GM18526 (cell line): ENCODE data around the gene UBR4.

ENCODE experiments used
- POLR2A ChIP-seq: IDR thresholded peaks from 3 replicates; pipeline ENCODE4 v1.6.1; 2011; ENCODE audit not compliant: insufficient read length; ENCODE audit errors: extremely low read depth

Gene UBR4

DNA sequence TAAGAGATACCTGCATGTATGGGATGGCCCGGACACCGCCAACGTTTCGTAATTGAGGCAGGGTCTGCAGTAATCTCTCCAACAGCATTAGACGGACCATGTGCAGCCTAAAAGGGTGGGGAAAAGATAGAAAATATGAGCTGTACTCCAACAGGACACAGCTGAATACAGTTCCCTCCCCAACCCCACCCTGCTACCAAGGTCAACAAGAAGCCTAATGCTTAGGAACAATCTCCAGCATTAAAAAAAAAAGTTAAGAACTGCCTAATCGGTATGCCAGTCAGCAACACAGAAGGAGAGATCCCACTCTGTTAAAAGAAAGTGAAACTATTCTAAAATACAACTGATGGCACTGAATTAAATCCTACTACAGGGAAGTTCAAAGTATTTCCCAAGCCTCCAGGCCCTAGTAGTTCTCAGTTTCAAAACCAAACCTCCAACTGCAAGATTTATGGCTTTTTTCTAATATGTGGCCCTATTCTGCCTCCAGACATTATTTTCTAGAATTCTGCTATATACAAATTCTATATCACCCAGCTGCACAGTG lies 81.0 kb downstream of the UBR4 start:
- no peak for TF ChIP-seq POLR2A

DNA sequence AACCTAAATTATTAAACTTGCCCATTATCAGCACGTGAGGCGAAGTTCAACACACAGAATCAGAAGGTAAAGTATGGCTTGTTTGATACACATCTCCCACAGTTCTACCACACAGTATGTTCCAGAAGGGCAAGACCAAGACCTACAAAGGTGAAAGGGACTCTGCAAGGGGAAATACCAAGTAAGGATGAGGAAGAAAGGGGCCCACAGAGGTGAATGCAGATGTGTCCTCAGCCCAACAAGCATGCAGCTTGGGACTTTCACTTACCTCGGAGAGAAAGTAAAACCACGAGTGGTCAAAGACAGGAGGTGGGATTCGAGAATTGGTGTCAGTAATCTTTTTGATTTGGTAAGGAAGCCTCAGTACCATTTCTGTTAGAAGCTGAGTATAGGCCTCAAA lies 85.8 kb downstream of the UBR4 start:
- TF ChIP-seq POLR2A = no peak

DNA sequence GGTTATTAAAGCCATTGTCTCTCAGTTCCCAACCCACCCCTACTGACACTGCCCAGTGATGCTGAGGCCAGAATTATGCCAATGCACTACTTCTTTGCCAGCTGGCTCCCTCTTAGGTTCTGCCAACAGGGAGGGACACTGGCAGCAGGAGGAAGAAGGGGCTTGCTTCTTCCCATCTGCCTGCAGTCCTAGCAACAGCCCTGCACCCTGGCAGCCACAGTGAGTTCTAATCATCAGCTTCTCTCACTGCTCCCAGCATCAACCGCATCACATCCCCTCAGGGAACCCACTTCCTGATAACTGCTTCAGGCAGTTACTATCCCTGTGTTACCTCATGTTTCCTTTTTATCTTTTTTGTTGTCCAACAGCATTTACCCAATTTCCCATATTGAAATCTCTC lies 86.2 kb downstream of the UBR4 start:
- no peak for TF ChIP-seq POLR2A

DNA sequence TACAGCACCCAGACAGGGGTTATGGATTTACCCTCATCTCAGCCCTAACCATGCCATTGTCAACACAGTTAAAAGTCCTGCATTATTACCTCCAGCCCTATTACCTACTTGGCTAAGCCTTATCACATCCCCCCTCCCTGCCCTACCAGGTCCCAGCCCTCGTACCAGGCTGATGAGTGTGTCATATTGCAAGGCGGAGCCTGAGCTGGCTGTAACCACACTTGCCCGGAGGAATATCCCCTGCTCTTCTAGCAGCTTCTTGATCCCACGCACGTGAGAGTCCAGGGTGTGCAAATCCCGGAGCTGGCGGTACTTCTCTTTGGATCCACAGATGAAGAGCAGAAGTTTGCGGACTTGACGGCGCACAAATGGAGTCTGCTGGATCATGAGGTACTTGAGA lies 87.4 kb downstream of the UBR4 start:
- no peak for TF ChIP-seq POLR2A

DNA sequence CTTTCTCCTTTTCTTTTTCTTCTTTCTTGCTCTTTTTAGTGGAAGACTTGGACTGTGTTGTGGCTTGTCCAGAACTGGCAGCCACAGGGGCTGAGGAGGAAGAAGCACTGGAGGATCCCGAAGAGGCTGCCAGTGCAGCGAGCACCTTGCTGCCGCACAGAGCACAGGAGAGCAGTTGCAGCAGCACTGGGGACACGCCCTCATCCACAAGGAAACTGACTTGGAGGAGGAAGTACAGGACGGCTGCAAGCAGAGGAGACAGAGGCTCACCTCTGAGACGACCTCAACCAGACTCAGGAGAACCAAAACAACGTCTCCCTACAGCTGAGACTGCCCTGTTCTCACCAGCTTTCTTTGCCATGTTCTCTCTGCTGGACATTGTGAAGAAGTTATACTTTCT lies 88.9 kb downstream of the UBR4 start:
- no peak for TF ChIP-seq POLR2A

DNA sequence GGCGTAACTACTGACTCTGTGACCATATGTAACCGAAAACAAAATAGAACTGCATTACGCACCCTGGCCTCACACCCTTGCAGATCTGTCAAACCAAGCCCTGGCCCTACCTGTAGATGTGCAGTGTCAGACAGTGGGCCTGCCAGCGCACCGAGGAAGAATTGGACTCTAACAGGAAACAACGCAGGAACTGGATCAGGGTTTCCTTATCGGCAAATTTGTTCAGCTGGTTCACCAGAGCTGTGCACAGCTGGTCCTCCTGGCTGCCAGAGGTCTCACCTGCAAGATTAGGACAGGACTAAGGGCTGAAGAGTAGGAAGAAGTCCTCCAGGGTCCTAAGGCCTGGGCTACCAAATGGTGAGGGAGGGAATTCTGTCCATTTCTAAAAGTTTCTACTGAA lies 90.0 kb downstream of the UBR4 start:
- TF ChIP-seq POLR2A = no peak

DNA sequence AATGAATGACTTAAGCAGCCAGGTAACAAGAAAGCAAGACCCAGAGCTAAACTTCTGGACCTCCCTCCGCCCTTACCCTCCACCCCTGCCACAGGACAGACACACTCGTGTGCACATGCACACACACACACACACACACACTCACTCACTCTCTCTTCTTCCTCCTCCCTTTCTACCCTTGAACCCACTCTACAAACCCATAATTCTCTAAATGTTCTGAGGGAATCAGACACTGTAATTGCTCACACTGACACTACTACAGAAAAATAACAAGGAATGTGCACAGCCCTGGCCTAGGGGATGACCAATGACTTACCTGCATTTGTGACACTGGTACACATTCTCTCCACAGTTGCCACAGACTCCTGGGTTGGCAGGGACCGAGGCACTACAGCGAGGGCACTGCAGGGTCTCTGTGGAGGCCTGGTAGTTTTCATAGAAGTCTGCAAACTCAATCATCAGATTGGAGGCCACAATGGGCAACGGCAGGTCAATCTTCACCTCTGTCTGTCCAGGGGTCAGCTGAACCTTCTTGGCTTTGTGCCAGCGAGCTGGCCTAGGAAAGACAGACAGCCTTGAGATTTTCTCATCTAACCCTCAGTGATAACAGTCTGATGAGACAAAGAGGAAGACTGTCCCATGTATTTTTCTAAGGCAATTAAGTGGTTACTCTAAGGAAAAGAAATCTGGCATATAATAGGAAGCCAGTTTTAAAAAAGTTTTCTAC lies 94.8 kb downstream of the UBR4 start:
- no peak for TF ChIP-seq POLR2A

DNA sequence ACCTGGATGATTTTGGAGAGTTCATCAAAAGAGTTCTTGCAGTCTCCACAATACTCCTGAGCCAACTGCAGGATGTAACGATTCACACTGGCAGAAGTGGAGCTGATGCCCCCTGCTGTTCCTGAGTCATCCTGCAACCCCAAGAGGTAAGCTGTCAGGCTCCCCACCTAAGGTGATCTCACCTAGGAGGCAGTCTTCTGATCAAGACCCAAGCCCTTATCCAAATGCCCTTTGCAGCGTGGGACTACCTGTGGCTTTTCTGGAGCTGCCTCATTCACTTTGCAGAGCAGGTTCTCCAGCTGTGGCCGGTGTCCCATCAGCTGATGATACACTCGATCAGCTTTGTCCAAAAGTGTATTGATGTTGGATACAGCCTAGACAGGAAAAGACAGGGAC lies 96.4 kb downstream of the UBR4 start:
- no peak for TF ChIP-seq POLR2A

DNA sequence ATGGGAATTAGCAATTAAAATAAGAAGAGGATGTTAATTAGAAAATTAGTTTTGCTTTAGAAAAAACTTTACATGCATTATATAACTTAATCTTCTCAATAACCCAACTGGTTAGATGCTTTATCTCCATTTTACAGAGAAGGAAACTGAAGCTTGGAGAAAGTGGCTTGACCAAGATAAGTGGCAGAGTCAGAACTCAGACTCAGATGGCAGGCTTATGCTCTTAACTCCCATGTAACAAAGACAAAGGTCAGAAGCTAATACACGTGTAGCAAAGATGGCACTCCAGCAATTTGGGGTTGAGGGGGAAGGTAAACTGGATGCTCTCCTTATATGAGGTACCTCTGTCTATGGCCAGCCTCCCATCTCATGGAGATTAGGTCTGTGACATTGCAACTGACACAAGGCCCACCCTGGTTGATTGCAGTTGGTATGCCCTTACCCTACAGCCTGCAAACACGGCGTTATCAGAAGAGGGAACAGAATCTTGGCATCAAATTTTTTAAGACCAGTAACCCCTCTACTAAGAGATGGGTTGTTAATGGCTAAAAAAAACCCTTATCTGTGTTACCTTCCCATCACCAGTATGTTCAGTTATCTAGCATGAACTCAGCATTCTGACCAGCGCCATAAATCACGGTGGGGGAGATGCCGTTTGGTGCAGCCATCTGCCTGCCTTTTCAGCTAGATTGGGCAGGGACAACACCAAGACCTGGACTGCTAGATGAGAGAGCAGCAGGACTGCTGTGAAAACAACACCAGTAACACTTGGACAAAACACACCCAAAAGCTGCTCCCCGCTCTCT lies 97.0 kb downstream of the UBR4 start:
- no peak for TF ChIP-seq POLR2A

DNA sequence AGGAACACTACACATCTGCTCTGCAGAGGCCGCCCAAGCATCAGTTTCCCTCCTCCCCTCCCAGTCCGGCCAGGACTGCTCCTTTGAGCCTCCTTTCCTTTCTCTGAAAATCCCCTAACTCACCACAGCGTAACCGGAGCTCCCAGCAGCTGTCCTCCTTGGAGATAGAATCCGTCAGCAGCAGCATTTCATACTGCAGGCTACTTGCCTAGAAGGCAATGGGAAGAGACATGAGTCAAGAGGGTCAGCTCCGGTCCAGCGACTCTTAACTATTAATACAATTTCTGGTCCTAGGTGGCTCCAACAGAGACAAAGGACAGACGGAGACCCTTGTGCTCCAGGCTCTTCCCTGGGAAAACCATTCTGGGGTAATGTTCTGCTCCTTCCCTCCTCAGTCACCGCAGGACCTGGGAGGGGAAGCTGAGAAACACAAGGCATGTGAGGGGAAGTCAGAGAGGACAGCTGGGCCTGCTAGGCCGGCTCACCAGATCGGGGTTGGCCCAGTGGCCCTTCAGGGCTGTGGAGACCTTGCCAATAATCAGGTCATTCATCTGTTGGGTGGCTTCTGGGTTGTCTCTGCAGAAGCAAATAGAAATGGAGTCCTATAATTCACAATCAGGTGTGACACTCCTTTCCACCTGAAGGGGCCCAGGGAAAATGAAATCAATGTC lies 99.7 kb downstream of the UBR4 start:
- TF ChIP-seq POLR2A = no peak

DNA sequence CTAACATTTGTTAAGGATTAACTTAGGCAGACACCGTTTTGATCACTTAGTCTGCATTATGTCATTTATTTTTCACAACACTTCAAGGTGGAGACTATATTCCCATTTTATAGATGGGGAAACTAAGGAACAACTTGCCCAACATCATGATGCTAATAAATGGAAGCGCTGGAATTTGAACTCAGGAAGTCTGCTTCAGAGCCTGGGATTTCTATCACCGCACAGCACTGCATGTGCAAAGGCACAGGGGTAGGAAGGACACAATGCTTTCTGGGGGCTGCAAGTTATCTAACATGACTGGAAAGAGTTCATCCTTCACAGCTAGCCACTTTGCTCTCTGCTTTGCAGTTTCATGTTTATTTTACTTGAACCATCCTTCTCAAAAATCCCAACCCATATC lies 100.5 kb downstream of the UBR4 start:
- no peak for TF ChIP-seq POLR2A

DNA sequence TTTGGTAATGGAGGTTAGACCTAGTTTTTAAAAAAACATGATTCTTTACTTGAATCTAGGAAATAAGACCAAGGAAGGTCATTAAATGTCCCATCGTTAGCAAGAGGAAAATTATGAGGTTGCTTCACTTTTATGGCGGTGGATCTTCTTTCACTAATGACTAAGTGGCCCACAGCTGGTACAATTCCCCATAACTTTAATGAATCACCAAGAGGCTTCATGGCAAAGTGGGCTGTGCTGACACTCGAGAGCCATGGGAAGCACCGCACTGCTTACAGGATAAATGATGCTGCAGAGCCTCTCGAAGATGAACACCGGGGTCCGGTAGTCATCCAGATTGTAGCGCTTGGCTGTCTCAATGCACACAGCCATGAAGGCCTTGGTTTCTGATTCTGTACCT lies 108.8 kb downstream of the UBR4 start:
- TF ChIP-seq POLR2A = no peak

DNA sequence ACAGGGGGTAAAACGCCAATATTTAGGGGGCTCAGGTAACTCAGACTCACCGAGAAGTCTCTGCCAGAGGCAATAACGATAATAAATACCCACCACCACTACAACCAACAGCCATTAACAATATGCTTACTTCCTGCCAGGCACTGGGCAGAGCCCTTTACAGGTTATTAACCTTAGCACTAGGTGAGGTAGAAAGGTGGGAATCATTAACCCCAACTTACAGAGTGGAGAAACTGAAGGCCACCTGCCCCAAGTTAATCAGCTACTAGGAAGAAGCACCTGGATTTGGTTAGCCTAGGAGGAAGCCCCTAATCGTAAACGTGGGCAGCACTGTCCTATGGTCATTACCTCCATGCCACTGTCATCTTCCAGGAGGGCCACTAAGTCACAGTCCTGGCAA lies 110.0 kb downstream of the UBR4 start:
- TF ChIP-seq POLR2A = no peak

DNA sequence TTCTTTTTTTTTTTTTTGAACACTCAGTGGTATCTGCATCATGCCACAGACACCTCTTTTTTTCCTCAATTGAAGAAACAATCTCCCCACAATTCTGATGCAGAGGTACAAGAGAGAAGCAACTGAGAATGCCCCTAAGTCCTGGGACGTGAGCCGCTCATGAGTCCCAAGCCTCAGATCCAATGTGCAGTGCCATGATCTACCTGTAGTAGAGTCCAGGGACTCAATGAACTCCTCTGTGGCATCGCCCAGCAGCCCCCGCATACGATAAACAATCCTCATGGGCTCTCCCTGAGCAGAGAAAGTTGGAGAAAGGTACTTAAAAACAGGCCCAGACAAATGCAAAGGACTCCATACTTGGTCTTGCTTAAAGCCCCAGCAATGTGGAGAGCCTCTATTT lies 113.1 kb downstream of the UBR4 start:
- TF ChIP-seq POLR2A = no peak

DNA sequence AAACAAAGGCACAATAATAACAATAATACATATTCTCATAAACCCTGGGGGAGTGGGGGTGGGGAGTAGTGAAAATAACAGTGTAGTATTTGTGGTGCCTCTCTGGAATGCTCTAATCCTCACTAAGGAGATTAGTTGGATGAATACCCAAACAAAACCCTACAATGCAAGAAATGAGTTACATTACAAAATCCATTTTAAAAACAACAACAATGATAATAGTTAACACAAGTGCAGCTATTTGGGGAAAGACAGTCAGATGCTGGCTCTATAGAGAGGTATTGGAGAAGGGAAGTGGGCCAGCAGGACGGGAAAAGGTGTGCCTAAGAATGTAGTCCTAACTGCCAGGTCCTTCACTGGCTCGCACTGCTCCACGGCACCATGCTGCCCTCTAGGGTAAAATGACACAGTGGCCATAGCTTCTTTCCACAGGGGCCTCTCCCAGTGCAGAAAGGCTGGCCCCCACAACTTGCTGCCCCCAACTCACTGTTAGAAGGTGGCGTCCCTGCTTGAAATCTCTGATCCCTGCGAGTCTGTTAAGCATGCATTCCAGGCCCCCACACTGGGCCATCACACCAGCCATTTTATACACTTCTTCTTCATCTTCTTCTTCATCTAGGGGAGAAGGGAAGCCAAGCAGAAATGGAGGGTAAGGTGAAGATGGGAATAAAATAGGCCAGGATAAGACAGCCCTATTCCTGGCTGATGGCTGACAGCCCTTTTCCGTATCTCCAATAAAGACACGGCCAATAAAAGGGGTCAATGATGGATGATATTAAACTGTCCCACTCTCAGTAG lies 113.8 kb downstream of the UBR4 start:
- TF ChIP-seq POLR2A = no peak
